ENCODE data around the gene PCGF3.
A peak's percentile ranks its signal among the peaks of the same experiment; 100 is the strongest.

Gene PCGF3

DNA sequence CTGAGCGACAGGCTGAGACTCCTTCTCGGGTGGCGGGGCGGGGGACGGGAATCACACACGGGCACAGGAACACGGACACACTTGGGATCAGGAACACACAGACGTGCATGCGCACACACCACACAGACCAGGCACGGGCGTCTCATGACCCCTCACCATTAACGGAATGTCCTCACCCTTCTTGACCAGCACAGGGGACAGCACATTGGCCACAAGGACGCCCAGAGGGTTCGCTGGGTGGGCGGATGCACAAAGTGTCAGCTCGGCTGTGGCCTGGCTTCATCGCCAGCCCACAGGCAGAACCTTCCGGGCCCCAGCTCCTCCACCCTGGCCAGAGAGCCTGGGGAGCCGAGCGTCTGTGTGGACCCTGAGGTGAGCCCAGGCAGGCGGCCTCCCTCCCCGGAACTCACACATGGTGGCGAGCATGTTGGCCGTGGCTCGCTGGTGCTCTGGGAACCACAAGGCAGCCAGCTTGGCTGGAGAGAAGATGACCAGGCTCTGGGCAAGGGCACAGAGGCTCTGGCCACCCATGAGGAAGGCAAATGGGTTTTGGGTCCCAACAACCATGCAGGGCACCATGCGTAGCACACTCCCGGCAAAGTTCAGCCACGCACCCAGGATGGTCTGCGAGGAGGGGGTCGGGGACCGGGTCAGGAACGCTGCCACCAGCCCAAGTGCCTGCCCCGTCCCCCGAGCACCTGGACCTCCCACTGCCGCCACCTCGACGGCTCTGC, 19.8 kb upstream of the PCGF3 start:
- no peak for DNase-seq (ENCODE audit: low read depth)
- no peak for TF ChIP-seq CTCF (IDR thresholded peaks at IDR 0.05; ENCODE audit: insufficient read depth, low read depth, low read length, missing control alignments)
- H3K4me3 ChIP-seq (ENCODE audit: low read length): no peak overlapping the region

DNA sequence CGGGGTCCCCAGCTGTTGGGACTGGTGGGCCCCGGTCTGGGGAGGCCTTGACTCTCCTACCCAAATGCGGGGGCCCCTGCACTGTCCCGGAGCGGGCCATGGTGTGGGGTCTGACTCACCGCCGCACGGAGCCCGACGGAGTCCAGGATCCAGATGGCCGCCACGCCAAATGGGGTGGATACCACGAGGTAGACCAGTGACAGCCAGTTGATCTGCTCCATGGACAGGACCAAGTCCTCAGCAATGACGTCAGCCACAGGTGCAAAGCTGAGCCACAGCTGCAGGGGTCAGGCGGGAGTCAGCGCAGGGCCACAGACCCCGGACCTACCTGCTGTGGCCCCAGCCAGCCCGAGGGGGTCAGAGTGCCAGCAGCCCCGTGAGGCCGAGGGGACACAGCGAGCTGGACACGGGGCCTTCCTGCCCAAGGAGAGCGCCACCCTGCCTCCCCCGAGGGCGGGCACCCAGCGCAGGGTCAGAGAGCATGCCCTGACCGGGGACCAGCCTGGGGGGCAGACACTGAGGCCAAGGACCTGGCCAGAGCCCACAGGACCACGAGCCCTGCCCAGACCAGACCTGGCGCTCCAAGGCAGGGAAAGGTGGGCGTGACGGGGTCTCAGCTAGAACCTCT, 19.1 kb upstream of the PCGF3 start:
- no peak overlapping the region for H3K4me3 ChIP-seq (ENCODE audit: low read length)
- DNase-seq (ENCODE audit: low read depth): no peak
- no peak for TF ChIP-seq CTCF (IDR thresholded peaks at IDR 0.05; ENCODE audit: insufficient read depth, low read depth, low read length, missing control alignments)

DNA sequence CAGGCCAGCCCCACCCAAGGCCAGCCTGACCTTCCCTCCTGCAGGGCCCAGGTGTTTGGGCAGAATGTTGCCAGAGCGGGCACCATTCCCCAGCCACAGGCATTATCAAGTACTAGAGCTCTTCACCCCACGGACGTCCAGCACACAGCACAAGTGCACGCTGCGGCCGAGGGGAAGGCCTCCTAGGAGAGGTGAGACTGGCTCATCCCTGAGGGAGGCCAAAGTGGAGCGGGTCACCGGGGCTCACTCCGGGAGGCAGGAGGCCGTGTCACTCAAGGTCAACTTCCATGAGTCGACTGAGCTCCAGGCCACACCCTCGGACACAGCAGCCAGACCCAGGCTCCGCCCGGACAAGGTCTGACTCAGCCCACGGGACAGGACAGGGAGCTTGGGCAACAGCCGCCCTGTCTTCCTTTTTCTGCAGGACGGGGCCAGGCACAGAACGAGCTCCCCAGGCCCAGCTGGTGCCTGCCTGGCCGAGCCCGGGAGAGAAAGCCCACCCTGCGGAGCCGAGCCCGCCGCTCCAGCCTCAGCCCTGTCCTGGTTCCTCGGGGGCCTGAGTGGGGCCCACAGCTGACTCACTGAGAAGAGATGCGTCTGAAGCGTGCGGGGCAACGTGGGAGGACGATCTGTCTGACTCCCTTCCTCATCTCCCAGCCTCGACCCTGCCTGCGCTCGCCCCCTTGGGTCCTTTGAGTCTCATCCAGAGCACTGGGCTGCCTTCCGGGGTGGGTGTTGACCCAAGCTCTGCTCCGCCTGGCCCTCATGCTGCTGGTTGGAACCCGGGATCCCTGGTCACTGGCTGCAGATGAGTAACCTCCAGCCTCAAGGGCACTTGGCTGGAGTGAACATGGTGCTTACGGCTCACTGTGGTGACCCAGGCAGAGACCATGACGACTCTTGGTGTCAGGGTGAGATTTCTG, 18.3 kb upstream of the PCGF3 start:
- no peak overlapping the region for H3K4me3 ChIP-seq (ENCODE audit: low read length)
- peak; percentile 87 for DNase-seq (ENCODE audit: low read depth)
- no peak for TF ChIP-seq CTCF (IDR thresholded peaks at IDR 0.05; ENCODE audit: insufficient read depth, low read depth, low read length, missing control alignments)

GRCh38 chr4:687971-688853, 17.4 kb upstream of the PCGF3 start:
- no peak overlapping the region for H3K4me3 ChIP-seq (ENCODE audit: low read length)
- peak; percentile 26 for DNase-seq (ENCODE audit: low read depth)
- no peak for TF ChIP-seq CTCF (IDR thresholded peaks at IDR 0.05; ENCODE audit: insufficient read depth, low read depth, low read length, missing control alignments)

DNA sequence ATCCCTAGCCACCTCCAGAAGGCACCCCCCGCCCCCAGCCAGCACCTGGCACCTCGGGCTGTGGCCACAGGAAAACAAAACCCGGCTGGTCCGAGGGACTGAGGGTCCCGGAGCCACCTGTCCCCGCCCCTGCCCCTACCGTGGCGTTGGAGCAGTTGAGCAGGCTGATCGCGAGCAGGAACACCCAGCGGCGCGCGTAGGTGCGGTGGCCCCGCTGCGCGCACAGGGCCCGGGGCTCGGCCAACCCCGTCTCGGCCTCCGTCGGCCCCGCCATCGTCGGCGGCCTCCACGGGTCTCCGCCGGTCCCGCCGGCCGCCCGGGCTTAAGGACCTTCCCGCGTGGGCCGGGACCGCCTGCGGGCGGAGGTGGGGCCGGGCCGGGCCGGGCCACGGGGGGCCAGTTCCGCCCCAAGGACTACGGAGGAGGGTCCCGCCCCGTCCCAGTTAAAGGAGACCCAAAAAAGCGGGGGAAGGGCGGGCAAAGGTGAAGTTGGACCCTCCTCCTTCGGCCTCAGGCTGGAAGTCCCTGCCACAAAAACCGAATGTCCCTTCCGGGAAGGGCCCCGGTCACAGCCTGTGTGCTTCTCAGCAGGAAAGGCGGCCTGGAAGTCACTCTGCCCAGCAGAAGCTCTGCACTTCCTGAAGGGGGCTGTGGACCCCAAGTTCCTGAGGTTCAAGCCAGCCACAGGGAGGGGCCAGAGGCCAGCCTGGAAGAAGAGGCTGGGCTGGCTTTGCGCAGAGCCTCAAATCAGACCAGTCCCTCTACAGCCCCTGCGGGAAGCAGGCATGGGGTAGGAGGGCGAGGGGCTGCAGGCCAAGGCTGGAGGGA, 16.6 kb upstream of the PCGF3 start, which contains the start of gene SLC49A3:
Gene SLC49A3, minus strand, starts transcription at position 298 of the 828 bp plus-strand sequence. Its CDS starts 24 bp downstream, at position 274.
- no peak for DNase-seq (ENCODE audit: low read depth)
- TF ChIP-seq CTCF (IDR thresholded peaks at IDR 0.05; ENCODE audit: insufficient read depth, low read depth, low read length, missing control alignments): no peak
- no peak within 1 kb of the TSS for H3K4me3 ChIP-seq (ENCODE audit: low read length)
